ENCODE measurements around the gene RALGAPA2.
"Not testable (repeated sequence)": the region's sequence is repeated elsewhere in the genome, so short reads cannot be mapped to it uniquely, and the experiment has no call there.

- TF ChIP-seq SMC3 (IDR thresholded peaks at IDR 0.05); CTCF (IDR thresholded peaks at IDR 0.05); RAD21 (conservative IDR thresholded peaks at IDR 0.05 in 1 of 2, IDR thresholded peaks at IDR 0.05 in 1 of 2): not testable (repeated sequence)
Measured at GRCh38 chr20:20355503-20355902, 356.9 kb downstream of the RALGAPA2 start.
